LNCAP (cell line): ENCODE measurements around the gene NTRK3.

ENCODE experiments used
- CTCF ChIP-seq: fragments of 450-650 bp; IDR thresholded peaks from 2 replicates; pipeline ENCODE4 v1.5.1; 2017; ENCODE audit warnings: mild to moderate bottlenecking

NTRK3 gene

GRCh38 chr15:88022716-88023115, 233.8 kb downstream of the NTRK3 start:
- TF ChIP-seq CTCF: no peak

GRCh38 chr15:88021601-88022000, 234.9 kb downstream of the NTRK3 start:
- TF ChIP-seq CTCF: no peak

GRCh38 chr15:88020806-88021205, 235.7 kb downstream of the NTRK3 start:
- TF ChIP-seq CTCF: no peak

GRCh38 chr15:88019656-88020055, 236.9 kb downstream of the NTRK3 start:
- TF ChIP-seq CTCF: no peak

GRCh38 chr15:88018869-88019641, 237.5 kb downstream of the NTRK3 start:
- no peak for TF ChIP-seq CTCF

- no peak for TF ChIP-seq CTCF
Observed at GRCh38 chr15:88017753-88018152, 238.8 kb downstream of the NTRK3 start.

GRCh38 chr15:88016406-88016805, 240.1 kb downstream of the NTRK3 start:
- TF ChIP-seq CTCF: no peak
